Measurements from ENCODE around the gene PGP. TPM values are rescaled to one million over a fixed set of nuclear protein-coding genes. Genes with fewer than 3 reads are reported as not detected.

Gene PGP
- total and polyA plus RNA-seq, 2 of the 4 experiments (the other 2 are of a cell fraction): 4.1 to 9.4 TPM

DNA sequence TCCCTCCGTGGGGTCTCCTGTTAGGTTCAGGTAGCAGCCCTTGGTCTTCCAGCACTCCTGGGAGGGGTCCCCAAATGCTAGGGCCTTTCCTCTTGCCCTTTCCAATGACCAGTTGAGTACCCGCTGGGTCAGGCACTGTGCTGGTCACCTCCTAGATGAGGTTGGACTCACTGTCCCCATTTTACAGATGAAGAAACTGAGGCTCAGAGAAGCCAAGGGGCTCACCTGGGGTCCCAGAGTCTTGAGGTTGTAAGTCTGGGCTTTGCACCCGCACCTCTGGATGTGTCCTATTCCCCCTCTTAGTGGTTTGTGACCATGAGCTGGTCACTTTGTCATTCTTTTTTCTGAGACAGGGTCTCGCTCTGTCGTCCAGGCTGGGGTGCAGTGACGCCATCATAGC lies 16.9 kb downstream of the PGP start:
- BruUV-seq (replicated peaks): no TSS peak

More for the DNA sequence above, 16.9 kb downstream of the PGP start:
- Histone ChIP-seq H3K56ac (ENCODE audit: extremely low read depth, insufficient read depth, low read length) (no peak overlapping the region), H3K23ac (ENCODE audit: low read depth, low read length) (no peak overlapping the region), H3K27ac (ENCODE audit: insufficient read depth, low read length) (no peak overlapping the region), H2BK5ac (ENCODE audit: low read depth, low read length, poor library complexity, severe bottlenecking) (no peak overlapping the region), H3K27me3 (ENCODE audit: control insufficient read depth, insufficient read depth, low read length) (peaks cover 67% of the 10 kb centered on the region), H4K8ac (ENCODE audit: low read depth in 2 of 2, low read length in 2 of 2) (no peak overlapping the region), H3K4me2 (ENCODE audit: low read depth, low read length) (no peak overlapping the region), H3K4me1 (ENCODE audit: control insufficient read depth, insufficient read depth, low read length) (no peaks in the 10 kb centered on the region), H3K36me3 (ENCODE audit: control insufficient read depth, insufficient read depth, low read length) (no peaks in the 10 kb centered on the region), H2AK5ac (ENCODE audit: low read depth, low read length) (no peak overlapping the region), H3K9me3 (ENCODE audit: control insufficient read depth, insufficient read depth, low read length) (no peaks in the 10 kb centered on the region), H3K14ac (replicated peaks; ENCODE audit: low read depth, low read length) (no peak overlapping the region), H2BK20ac (ENCODE audit: low read depth, low read length) (no peak overlapping the region), H4K5ac (ENCODE audit: low read depth, low read length) (no peak overlapping the region), H3K9ac (ENCODE audit: low read depth, low read length) (no peak overlapping the region), H2AFZ (replicated peaks; ENCODE audit: low read length, poor library complexity) (no peak overlapping the region), H4K91ac (ENCODE audit: insufficient read depth, low read depth, low read length) (no peak overlapping the region), H3K4ac (ENCODE audit: low read depth, low read length) (no peak overlapping the region), H2BK15ac (ENCODE audit: low read depth, low read length) (no peak overlapping the region), H3K18ac (ENCODE audit: low read depth, low read length) (no peak overlapping the region), H3K79me1 (ENCODE audit: low read depth in 1 of 2, low read length in 2 of 2) (no peaks in the 10 kb centered on the region), H3K4me3 (ENCODE audit: insufficient read depth, low read depth, low read length) (no peak overlapping the region), H4K20me1 (ENCODE audit: insufficient read depth, low read length) (no peaks in the 10 kb centered on the region; the same call in 1 of the 2 replicates), H3K9me1 (ENCODE audit: insufficient read depth, low read length) (no peaks in the 10 kb centered on the region), H2BK120ac (ENCODE audit: low read depth, low read length) (no peak overlapping the region), H2AK9ac (replicated peaks; ENCODE audit: low read depth, low read length, poor library complexity) (no peak overlapping the region)
- dilution Hi-C loops (cut with HindIII; ENCODE audit: low sequenced_read_pairs, unreplicated experiment) (no loop called here), in situ Hi-C loops (cut with MboI; ENCODE audit: low sequenced_read_pairs) (no loop called here), intact Hi-C loops (cut with micrococcal nuclease) (no loop called here)
- no peak for ATAC-seq (ENCODE audit: low read depth)
- CTCF ChIA-PET: no interaction called here
- 67% methylated on average over 1 of the region's 6 CpGs; no CpG with 5 or more reads in 1 of the 2 experiments for WGBS, 2 experiments (ENCODE audit: extremely low coverage in 2 of 2, insufficient read length in 1 of 2)
- POLR2A ChIA-PET (ENCODE audit: unreplicated experiment): no interaction called here
- no peak for DNase-seq
- TF ChIP-seq POLR2A (IDR thresholded peaks at IDR 0.05; ENCODE audit: low read depth, low read length) (no peak), MXI1 (IDR thresholded peaks at IDR 0.05; ENCODE audit: borderline replicate concordance, low read depth, low read length) (no peak), CHD1 (IDR thresholded peaks at IDR 0.05; ENCODE audit: low read depth, low read length) (no peak), FOS (IDR thresholded peaks at IDR 0.05; ENCODE audit: low read depth, low read length) (no peak), MAZ (IDR thresholded peaks at IDR 0.05; ENCODE audit: borderline replicate concordance, low read depth, low read length) (no peak), NFE2L2 (IDR thresholded peaks at IDR 0.05; ENCODE audit: low read depth, low read length) (no peak), CTCF (conservative IDR thresholded peaks at IDR 0.05; ENCODE audit: low read depth, low read length) (no peak), RFX5 (IDR thresholded peaks at IDR 0.05; ENCODE audit: low read depth, low read length) (no peak), RCOR1 (IDR thresholded peaks at IDR 0.05; ENCODE audit: insufficient replicate concordance, low read length) (no peak), RAD21 (IDR thresholded peaks at IDR 0.05; ENCODE audit: low read length) (no peak), MAFK (IDR thresholded peaks at IDR 0.05; ENCODE audit: low read depth, low read length) (no peak), USF2 (IDR thresholded peaks at IDR 0.05; ENCODE audit: low read depth, low read length) (no peak), ELK1 (IDR thresholded peaks at IDR 0.05; ENCODE audit: borderline replicate concordance, low read depth, low read length) (no peak)
